Measurements from ENCODE around the gene PRPH. TPM values are rescaled to one million over a fixed set of nuclear protein-coding genes. Genes with fewer than 3 reads are reported as not detected.

Gene PRPH
- total and polyA plus RNA-seq, 2 of the 13 experiments (the other 11 are each of a cell fraction or from before 2014, with no cell fraction given), result 0.12 TPM; not detected in 1

GRCh38 chr12:49347311-49348193 lies 52.6 kb downstream of the PRPH start (continued):
- TF ChIP-seq, protein P1, sequence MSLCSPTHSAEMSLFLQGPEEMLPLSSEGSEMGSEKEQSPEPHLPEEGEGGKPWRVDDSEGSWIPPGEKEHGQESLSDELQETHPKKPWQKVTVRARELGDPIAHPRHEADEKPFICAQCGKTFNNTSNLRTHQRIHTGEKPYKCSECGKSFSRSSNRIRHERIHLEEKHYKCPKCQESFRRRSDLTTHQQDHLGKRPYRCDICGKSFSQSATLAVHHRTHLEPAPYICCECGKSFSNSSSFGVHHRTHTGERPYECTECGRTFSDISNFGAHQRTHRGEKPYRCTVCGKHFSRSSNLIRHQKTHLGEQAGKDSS (CRISPR knock-in tag; IDR thresholded peaks at IDR 0.05; ENCODE audit: borderline replicate concordance, low read depth), result peak; percentile 94
- no peak for TF ChIP-seq ZNF10 (CRISPR knock-in tag; IDR thresholded peaks at IDR 0.05; ENCODE audit: borderline replicate concordance, low read depth)
- TF ChIP-seq SCMH1 (CRISPR knock-in tag; IDR thresholded peaks at IDR 0.05; ENCODE audit: borderline replicate concordance), result no peak
- TF ChIP-seq ZNF850 (CRISPR knock-in tag; conservative IDR thresholded peaks at IDR 0.05), result 0 out of 2 replicates have a peak, but pooled peaks have one; percentile 60
- TF ChIP-seq SAP130 (CRISPR knock-in tag; IDR thresholded peaks at IDR 0.05; ENCODE audit: low read depth), result peak; percentile 93
- peak; percentile 69; the same call in 1 of the 2 replicates for TF ChIP-seq BRCA1 (CRISPR knock-in tag; IDR thresholded peaks at IDR 0.05)
- peak; percentile 79; the same call in 1 of the 2 replicates for TF ChIP-seq SNAPC2 (CRISPR knock-in tag; IDR thresholded peaks at IDR 0.05)
- TF ChIP-seq ZNF230 (CRISPR knock-in tag; IDR thresholded peaks at IDR 0.05), result peak; percentile 91
- peak; percentile 92 for TF ChIP-seq KAT7 (CRISPR knock-in tag; IDR thresholded peaks at IDR 0.05; ENCODE audit: borderline replicate concordance)
- TF ChIP-seq PPARG (CRISPR knock-in tag; conservative IDR thresholded peaks at IDR 0.05), result peak; percentile 16; the same call in 1 of the 2 replicates
- 0 out of 2 replicates have a peak, but pooled peaks have one; percentile 64 for TF ChIP-seq ZNF713 (CRISPR knock-in tag; IDR thresholded peaks at IDR 0.05)
- TF ChIP-seq ZNF292 (CRISPR knock-in tag; IDR thresholded peaks at IDR 0.05; ENCODE audit: borderline replicate concordance, low read depth), result peak; percentile 54
- TF ChIP-seq IRX3 (CRISPR knock-in tag; IDR thresholded peaks at IDR 0.05; ENCODE audit: borderline replicate concordance, low read depth), result peak; percentile 46; the same call in 1 of the 2 replicates
- peak; percentile 56 for TF ChIP-seq CCAR2 (optimal IDR thresholded peaks at IDR 0.05; ENCODE audit: low read depth, low read length)
- TF ChIP-seq NR1H2 (CRISPR knock-in tag; IDR thresholded peaks at IDR 0.05; ENCODE audit: borderline replicate concordance, low read depth), result no peak
- peak; percentile 87 for TF ChIP-seq GATAD2A (CRISPR knock-in tag; IDR thresholded peaks at IDR 0.05)
- TF ChIP-seq GLMP (CRISPR knock-in tag; IDR thresholded peaks at IDR 0.05; ENCODE audit: borderline replicate concordance), result no peak
- TF ChIP-seq ZBTB20 (CRISPR knock-in tag; IDR thresholded peaks at IDR 0.05; ENCODE audit: borderline replicate concordance, low read depth), result peak; percentile 65; the same call in 1 of the 2 replicates
- TF ChIP-seq KDM6A (CRISPR knock-in tag; IDR thresholded peaks at IDR 0.05; ENCODE audit: low read depth), result peak; percentile 64; the same call in 1 of the 2 replicates
- peak; percentile 76; the same call in 1 of the 2 replicates for TF ChIP-seq ETV6 (CRISPR knock-in tag; conservative IDR thresholded peaks at IDR 0.05)
- peak; percentile 73 for TF ChIP-seq ZNF777 (CRISPR knock-in tag; IDR thresholded peaks at IDR 0.05)
- TF ChIP-seq, protein P2, sequence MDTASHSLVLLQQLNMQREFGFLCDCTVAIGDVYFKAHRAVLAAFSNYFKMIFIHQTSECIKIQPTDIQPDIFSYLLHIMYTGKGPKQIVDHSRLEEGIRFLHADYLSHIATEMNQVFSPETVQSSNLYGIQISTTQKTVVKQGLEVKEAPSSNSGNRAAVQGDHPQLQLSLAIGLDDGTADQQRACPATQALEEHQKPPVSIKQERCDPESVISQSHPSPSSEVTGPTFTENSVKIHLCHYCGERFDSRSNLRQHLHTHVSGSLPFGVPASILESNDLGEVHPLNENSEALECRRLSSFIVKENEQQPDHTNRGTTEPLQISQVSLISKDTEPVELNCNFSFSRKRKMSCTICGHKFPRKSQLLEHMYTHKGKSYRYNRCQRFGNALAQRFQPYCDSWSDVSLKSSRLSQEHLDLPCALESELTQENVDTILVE (CRISPR knock-in tag; IDR thresholded peaks at IDR 0.05), result peak; percentile 94
- peak; percentile 62 for TF ChIP-seq ONECUT2 (CRISPR knock-in tag; IDR thresholded peaks at IDR 0.05)
- TF ChIP-seq KAT8 (CRISPR knock-in tag; IDR thresholded peaks at IDR 0.05), result peak; percentile 91
- TF ChIP-seq NR2C2 (CRISPR knock-in tag; IDR thresholded peaks at IDR 0.05; ENCODE audit: borderline replicate concordance), result peak; percentile 35; the same call in 1 of the 2 replicates
- TF ChIP-seq ARHGAP35 (CRISPR knock-in tag; IDR thresholded peaks at IDR 0.05; ENCODE audit: borderline replicate concordance), result peak; percentile 53; the same call in 1 of the 2 replicates
- peak; percentile 68; the same call in 1 of the 2 replicates for TF ChIP-seq ARNT2 (CRISPR knock-in tag; IDR thresholded peaks at IDR 0.05; ENCODE audit: low read depth)

All from HepG2 (cell line).